GM12891 (cell line): ENCODE results near the gene NVL.

Experiments used
- PAX5 ChIP-seq: IDR thresholded peaks from 2 replicates; pipeline ENCODE4 v1.6.1; 2011; ENCODE audit warnings: low read length, moderate library complexity, mild to moderate bottlenecking; ENCODE audit not compliant: insufficient read depth, severe bottlenecking
- POLR2A ChIP-seq: IDR thresholded peaks from 2 replicates; pipeline ENCODE4 v1.6.1; 2011; ENCODE audit warnings: low read depth, low read length, control low read depth
- POLR2AphosphoS5 ChIP-seq: IDR thresholded peaks from 2 replicates; pipeline ENCODE4 v1.6.1; 2011; ENCODE audit warnings: low read depth, low read length, control low read depth
- POU2F2 ChIP-seq: IDR thresholded peaks from 2 replicates; pipeline ENCODE4 v1.6.1; 2011; ENCODE audit warnings: low read depth, mild to moderate bottlenecking, control low read depth, low read length, moderate library complexity
- SPI1 ChIP-seq: IDR thresholded peaks from 2 replicates; pipeline ENCODE4 v1.6.1; 2011; ENCODE audit warnings: low read depth, low read length, control low read depth
- TAF1 ChIP-seq: IDR thresholded peaks from 2 replicates; pipeline ENCODE4 v1.6.1; 2011; ENCODE audit warnings: low read depth, low read length, control low read depth

- TF ChIP-seq TAF1 (no peak), POLR2A (no peak), POLR2AphosphoS5 (no peak), PAX5 (no peak), SPI1 (no peak), POU2F2 (no peak)
Measured at GRCh38 chr1:224196813-224197600, 133.0 kb downstream of the NVL start.
